ENCODE data around the gene YWHAE. TPM values are rescaled to one million over a fixed set of nuclear protein-coding genes. Genes with fewer than 3 reads are reported as not detected.

YWHAE gene
- total and polyA plus RNA-seq, 10 of the 15 experiments (the other 5 are each of a cell fraction or from before 2014, with no cell fraction given) = 189 to 651 (median 469) TPM

DNA sequence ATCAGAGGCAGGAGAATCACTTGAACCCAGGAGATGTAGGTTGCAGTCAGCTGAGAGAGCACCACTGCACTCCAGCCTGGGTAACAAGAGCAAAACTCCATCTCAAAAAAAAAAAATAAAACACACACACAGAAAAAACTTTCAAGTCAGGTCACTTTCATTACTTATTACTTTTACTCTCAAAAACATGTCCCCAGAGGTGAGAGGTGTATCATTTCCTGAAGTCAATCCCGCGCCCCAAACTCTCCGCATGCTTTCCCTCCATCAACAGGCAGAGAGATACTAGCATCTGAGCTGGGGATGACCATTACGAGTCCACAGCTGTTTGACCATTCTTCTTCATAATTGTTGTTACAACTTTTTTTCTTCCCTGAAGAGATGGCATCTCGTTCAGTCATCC, 48.7 kb downstream of the YWHAE start:
- no TSS peak for BruUV-seq (replicated peaks)
- Histone ChIP-seq H3K27ac (ENCODE audit: control insufficient read depth, insufficient read depth) (no peak overlapping the region), H3K4me1 (ENCODE audit: control insufficient read depth, insufficient read depth, low read length) (no peaks in the 10 kb centered on the region), H3K36me3 (ENCODE audit: control insufficient read depth in 2 of 2, insufficient read depth in 2 of 2, low read length in 1 of 2) (peaks cover 11 to 26% of the 10 kb centered on the region in 2 experiments; a peak in 3 of 4 replicates), H3K27me3 (replicated peaks in 1 of 2; ENCODE audit: control insufficient read depth in 2 of 2, insufficient read depth in 2 of 2, low read length in 1 of 2) (no peaks in the 10 kb centered on the region), H3K9me3 (replicated peaks; ENCODE audit: control insufficient read depth, insufficient read depth, low read length) (no peaks in the 10 kb centered on the region), H2AFZ (ENCODE audit: control insufficient read depth, low read depth, low read length) (no peak overlapping the region), H3K79me2 (ENCODE audit: control insufficient read depth, insufficient read depth, low read length) (peaks cover 26% of the 10 kb centered on the region), H4K20me1 (ENCODE audit: control insufficient read depth, insufficient read depth) (peaks cover 13% of the 10 kb centered on the region), H3K4me2 (ENCODE audit: control insufficient read depth, insufficient read depth) (no peak overlapping the region), H3K9ac (ENCODE audit: control insufficient read depth, insufficient read depth, low read length) (no peak overlapping the region), H3K4me3 (no peak overlapping the region)
- ChIA-PET POLR2A (interaction anchor here (0.7 to 1.2 kb wide), 2 partner anchors 40 to 203 kb away, joined by 3 read pairs; no protein-coding TSS in a partner anchor), CTCF (interaction anchor here (0.6 to 3.3 kb wide), 4 partner anchors 14 to 182 kb away, joined by 4 to 17 read pairs (median 4); no protein-coding TSS in a partner anchor), RAD21 (ENCODE audit: unreplicated experiment) (no interaction called here), SMC1A (ENCODE audit: uncharacterized antibody, unreplicated experiment) (interaction anchor here (1.1 to 2.5 kb wide), 3 partner anchors 10 to 14 kb away, joined by 3 to 13 read pairs (median 3); no protein-coding TSS in a partner anchor)
- no peak for ATAC-seq
- no peak for DNase-seq (ENCODE audit: low read depth, low spot score)
- in situ Hi-C loops (cut with MboI) (no loop called here), intact Hi-C loops (cut with micrococcal nuclease; ENCODE audit: unreplicated experiment) (no loop called here)
- 5% methylated on average over 5 of the region's 5 CpGs for WGBS (ENCODE audit: insufficient coverage, insufficient replicate concordance, low lambda C conversion rate, missing lambda C conversion rate)
- TF ChIP-seq POLR2A (IDR thresholded peaks at IDR 0.05; ENCODE audit: low read depth, low read length) = no peak
- TF ChIP-seq BHLHE40 (IDR thresholded peaks at IDR 0.05; ENCODE audit: borderline replicate concordance in 1 of 2, low read depth in 2 of 2, low read length in 1 of 2) = no peak
- TF ChIP-seq TCF7 (IDR thresholded peaks at IDR 0.05; ENCODE audit: borderline replicate concordance) = no peak
- TF ChIP-seq, protein P1, sequence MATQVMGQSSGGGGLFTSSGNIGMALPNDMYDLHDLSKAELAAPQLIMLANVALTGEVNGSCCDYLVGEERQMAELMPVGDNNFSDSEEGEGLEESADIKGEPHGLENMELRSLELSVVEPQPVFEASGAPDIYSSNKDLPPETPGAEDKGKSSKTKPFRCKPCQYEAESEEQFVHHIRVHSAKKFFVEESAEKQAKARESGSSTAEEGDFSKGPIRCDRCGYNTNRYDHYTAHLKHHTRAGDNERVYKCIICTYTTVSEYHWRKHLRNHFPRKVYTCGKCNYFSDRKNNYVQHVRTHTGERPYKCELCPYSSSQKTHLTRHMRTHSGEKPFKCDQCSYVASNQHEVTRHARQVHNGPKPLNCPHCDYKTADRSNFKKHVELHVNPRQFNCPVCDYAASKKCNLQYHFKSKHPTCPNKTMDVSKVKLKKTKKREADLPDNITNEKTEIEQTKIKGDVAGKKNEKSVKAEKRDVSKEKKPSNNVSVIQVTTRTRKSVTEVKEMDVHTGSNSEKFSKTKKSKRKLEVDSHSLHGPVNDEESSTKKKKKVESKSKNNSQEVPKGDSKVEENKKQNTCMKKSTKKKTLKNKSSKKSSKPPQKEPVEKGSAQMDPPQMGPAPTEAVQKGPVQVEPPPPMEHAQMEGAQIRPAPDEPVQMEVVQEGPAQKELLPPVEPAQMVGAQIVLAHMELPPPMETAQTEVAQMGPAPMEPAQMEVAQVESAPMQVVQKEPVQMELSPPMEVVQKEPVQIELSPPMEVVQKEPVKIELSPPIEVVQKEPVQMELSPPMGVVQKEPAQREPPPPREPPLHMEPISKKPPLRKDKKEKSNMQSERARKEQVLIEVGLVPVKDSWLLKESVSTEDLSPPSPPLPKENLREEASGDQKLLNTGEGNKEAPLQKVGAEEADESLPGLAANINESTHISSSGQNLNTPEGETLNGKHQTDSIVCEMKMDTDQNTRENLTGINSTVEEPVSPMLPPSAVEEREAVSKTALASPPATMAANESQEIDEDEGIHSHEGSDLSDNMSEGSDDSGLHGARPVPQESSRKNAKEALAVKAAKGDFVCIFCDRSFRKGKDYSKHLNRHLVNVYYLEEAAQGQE (IDR thresholded peaks at IDR 0.05; ENCODE audit: low read depth, low read length) = no peak
- TF ChIP-seq GABPA (IDR thresholded peaks at IDR 0.05; ENCODE audit: low read depth) = no peak
- TF ChIP-seq ZNF622 (IDR thresholded peaks at IDR 0.05) = no peak
- no peak for FAIRE-seq

All from GM12878 (cell line).